ENCODE data around the gene ORAI3.

DNA sequence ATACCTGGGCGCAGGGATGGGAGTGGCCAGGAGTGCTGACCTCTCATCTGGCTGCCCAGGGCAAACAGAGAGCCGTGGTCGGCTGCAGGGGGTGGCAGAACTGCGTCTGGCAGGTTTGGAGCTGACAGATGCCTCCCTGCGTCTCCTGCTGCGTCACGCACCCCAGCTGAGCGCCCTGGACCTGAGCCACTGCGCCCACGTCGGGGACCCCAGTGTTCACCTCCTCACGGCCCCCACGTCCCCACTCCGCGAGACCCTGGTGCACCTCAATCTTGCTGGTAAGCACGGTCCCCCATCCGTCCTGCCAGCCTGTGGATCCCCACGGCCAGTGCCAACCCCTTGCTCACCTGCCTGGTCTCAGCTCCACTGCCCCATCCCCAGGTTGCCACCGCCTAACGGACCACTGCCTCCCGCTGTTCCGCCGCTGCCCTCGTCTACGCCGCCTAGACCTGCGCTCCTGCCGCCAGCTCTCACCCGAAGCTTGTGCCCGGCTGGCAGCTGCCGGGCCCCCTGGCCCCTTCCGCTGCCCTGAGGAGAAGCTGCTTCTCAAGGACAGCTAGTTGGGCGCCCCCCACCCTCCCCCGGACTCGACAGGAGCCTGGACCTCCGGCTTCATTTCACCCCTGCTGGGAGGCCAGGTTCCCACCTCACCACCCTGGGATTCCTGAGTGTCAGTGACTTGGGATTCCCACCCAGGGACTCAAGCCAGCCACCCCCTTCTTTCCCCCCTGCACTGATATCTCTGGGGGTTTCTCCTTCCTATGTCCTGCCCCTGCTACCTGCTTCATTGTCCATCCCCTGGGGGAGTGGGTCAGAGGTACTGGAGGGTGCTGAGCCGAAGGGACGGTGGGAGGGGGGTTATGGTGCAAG, 2.0 kb upstream of the ORAI3 start:
- no peak for TF ChIP-seq EP300 (IDR thresholded peaks at IDR 0.05)
- TF ChIP-seq, protein P1, sequence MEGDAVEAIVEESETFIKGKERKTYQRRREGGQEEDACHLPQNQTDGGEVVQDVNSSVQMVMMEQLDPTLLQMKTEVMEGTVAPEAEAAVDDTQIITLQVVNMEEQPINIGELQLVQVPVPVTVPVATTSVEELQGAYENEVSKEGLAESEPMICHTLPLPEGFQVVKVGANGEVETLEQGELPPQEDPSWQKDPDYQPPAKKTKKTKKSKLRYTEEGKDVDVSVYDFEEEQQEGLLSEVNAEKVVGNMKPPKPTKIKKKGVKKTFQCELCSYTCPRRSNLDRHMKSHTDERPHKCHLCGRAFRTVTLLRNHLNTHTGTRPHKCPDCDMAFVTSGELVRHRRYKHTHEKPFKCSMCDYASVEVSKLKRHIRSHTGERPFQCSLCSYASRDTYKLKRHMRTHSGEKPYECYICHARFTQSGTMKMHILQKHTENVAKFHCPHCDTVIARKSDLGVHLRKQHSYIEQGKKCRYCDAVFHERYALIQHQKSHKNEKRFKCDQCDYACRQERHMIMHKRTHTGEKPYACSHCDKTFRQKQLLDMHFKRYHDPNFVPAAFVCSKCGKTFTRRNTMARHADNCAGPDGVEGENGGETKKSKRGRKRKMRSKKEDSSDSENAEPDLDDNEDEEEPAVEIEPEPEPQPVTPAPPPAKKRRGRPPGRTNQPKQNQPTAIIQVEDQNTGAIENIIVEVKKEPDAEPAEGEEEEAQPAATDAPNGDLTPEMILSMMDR (IDR thresholded peaks at IDR 0.05), result no peak
